Stimulated activated CD8-positive, alpha-beta memory T cell treated with anti-CD3 and anti-CD28 coated beads, Interleukin-4, amount 100 ng/mL, for 24 hours (primary cell): Measurements from ENCODE around the gene EXOSC9.
"Not testable (repeated sequence)": the region's sequence is repeated elsewhere in the genome, so short reads cannot be mapped to it uniquely, and the experiment has no call there.

ENCODE experiments used
- DNase-seq: peaks from one replicate; pipeline ENCODE4 v3.0.0-alpha.2; 2020; ENCODE audit warnings: low read depth

Gene EXOSC9, protein sequence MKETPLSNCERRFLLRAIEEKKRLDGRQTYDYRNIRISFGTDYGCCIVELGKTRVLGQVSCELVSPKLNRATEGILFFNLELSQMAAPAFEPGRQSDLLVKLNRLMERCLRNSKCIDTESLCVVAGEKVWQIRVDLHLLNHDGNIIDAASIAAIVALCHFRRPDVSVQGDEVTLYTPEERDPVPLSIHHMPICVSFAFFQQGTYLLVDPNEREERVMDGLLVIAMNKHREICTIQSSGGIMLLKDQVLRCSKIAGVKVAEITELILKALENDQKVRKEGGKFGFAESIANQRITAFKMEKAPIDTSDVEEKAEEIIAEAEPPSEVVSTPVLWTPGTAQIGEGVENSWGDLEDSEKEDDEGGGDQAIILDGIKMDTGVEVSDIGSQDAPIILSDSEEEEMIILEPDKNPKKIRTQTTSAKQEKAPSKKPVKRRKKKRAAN

DNA sequence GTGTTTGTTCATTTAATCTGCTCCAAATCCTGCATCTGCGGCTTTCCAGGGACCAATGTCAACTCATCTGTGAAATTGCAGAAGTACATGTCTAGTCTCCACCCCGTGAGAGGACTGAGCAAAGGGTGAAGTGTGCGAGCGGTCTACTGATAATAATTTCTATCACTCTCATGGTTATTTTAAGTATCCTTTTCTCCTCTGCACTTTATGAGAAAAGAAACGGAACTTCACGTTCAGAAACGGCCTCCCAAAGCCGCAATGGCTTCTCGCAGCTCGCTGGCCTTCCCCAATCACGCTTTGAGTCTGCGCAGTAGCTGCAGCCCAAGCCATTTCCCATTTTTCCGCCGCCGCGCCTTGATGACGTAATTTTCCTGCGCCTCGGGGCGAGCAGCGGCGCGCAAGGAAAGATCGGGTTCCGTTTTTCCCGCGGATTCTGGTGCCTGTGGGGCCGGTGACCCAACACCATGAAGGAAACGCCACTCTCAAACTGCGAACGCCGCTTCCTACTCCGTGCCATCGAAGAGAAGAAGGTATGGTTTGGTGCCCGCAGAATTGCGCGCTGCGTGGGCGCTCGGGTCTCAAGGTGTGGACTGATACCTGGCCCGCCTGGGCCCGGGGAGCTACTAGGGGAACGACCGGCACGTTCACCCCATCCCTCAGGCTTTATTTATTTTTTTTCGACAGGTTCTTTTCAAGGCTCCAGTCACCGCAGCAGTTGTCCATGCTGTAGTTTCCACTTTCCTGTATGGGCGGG lies at the start of gene EXOSC9:
TSS of gene EXOSC9 (plus strand) at position 363 of the 754 bp plus-strand sequence. CDS start at position 465, 102 bp downstream.
- DNase-seq = peak; percentile 89

- not testable (repeated sequence) for DNase-seq
These were observed 49.0 kb upstream of the EXOSC9 start for GRCh38 chr4:121752142-121752541.

DNA sequence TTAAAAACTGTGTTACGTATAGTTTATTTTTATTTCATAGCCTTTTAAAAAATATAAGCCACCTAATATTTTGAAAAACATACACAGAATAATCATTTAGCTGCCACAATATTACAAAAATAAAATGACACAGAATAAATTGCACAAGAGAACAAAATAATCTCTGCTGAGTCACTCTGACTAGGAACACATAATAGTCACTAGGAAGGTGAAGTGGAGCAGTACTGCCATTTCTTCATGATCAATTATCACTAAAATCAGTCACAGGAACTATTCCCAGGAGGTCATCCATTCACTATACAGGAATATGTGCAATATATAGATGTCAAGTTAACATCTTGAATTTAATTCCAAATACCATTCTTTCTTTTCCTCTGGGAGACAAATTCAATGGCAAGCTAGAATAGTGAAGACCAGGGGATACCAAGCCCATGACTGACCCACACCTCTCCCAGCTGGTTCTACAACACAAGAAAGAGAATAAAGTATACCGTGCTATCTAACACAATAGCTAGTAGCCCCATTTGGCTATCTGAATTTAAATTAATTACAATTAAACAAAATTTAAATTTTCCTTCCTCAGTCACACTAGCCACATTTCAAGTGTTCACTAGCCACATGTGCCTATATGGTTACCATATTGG lies 42.1 kb upstream of the EXOSC9 start:
- no peak for DNase-seq

- DNase-seq = no peak
These were observed 40.9 kb upstream of the EXOSC9 start for GRCh38 chr4:121760205-121760604.

GRCh38 chr4:121764303-121764701 lies 36.8 kb upstream of the EXOSC9 start:
- no peak for DNase-seq

DNA sequence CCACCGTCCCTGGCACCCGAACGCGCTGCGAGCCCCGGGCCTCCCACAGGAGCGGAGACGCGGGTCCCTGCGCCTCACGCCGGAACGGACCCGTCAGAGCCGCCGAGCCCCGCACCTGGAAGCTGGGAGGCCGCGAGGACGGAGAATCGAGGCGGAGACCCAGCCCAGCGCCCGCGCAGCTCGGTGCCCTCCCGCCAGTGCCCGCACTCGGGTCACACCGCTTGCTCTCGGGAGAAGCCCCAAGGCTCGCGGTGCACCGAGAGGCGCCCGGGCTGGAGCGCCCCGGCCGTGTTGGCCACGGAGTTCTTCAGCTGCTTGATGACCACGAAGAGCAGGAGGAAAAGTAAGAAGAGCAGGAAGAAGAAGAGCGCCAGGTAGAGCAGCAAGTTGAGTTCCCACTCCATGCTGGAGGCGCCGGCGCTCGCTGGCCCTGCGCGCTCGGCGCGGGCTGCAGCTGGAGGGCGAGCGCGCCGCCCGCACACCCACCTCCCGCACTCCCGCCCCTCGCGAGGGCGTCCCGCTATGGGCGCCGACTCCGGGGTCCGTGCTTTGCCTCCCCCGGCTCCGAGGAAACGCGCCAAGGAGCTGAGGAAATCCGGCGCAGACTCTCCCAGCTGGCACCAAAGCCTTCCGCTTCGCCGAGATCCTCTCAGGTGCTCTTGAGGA lies 36.3 kb upstream of the EXOSC9 start, which contains the start of gene SMIM43:
TSS of gene SMIM43 (minus strand) at position 463 of the 666 bp plus-strand sequence. CDS start at position 404, 59 bp downstream.
- DNase-seq = no peak

DNA sequence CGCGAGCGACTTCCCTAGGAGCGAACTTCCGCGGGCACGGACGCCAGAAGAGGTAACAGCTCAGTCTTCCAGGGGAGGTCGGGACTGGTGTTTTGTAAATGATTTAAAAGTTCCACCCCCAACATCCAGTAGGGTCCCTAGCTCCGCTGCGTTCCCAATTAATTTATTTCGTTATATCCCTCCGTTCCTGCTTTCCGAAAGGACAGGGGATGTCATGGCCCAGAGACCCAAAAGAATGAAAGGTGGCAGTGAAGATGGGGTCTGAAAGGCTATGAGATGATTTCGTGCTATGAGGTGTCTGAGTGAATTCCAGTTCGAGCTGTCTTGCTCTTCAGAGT lies 35.8 kb upstream of the EXOSC9 start:
- no peak for DNase-seq

DNA sequence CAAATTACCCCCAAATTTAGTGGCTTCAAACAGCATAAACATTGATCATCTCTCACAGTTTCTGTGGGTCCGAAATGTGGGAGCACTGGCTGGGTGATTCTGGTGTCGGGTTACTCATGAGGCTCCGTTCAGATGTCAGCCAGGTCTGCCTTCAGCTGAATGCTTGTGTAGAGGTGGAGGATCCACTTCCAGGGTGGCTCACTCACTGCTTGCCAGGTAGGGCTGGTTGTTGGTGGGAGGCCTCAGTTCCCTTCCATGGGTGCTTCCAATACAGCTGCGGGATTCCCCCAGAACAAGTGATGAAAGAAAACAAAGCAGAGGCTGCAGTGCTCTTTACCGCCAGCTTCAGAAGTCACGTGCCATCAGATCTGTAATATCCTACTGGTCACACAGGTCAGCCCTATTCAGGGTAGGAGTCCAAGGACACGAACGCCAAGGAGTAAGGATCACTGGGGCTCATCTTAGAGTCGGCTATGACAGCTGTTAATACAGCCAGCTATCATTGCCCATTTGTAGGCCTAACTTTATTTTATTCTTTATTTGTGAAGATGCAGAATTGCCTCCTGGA lies 35.1 kb upstream of the EXOSC9 start:
- no peak for DNase-seq

GRCh38 chr4:121767166-121767565 lies 34.0 kb upstream of the EXOSC9 start:
- no peak for DNase-seq

GRCh38 chr4:121769341-121769740 lies 31.8 kb upstream of the EXOSC9 start:
- no peak for DNase-seq

- DNase-seq = no peak
These were observed 29.3 kb upstream of the EXOSC9 start for GRCh38 chr4:121771869-121772268.

GRCh38 chr4:121773883-121774282 lies 27.2 kb upstream of the EXOSC9 start:
- no peak for DNase-seq

GRCh38 chr4:121776610-121777401 lies 24.3 kb upstream of the EXOSC9 start:
- DNase-seq = no peak

- no peak for DNase-seq
These were observed 23.5 kb upstream of the EXOSC9 start for GRCh38 chr4:121777625-121778024.

- no peak for DNase-seq
These were observed 22.0 kb upstream of the EXOSC9 start for GRCh38 chr4:121778991-121779628.

- DNase-seq = no peak
These were observed 17.9 kb upstream of the EXOSC9 start for GRCh38 chr4:121783210-121783609.

DNA sequence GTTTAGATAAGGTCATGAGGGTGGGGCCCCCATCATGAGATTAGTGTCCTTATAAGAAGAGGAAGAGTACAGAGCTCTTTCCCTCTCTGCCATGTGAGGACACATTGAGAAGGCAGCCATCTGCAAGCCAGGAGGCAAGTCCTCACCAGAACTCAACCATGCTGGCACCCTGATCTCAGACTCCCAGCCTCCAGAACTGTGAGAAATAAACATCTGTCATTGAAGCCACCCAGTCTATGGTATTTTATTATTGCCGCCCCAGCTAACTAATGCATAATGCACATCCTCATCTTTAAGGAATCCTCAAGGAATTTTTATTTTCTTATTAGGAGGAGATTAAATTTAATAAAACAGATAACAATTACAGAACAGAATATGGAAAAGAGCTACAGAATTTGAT lies 16.7 kb upstream of the EXOSC9 start:
- no peak for DNase-seq

- DNase-seq = no peak
These were observed 16.1 kb upstream of the EXOSC9 start for GRCh38 chr4:121784975-121785374.

GRCh38 chr4:121785479-121785878 lies 15.6 kb upstream of the EXOSC9 start:
- DNase-seq = no peak

DNA sequence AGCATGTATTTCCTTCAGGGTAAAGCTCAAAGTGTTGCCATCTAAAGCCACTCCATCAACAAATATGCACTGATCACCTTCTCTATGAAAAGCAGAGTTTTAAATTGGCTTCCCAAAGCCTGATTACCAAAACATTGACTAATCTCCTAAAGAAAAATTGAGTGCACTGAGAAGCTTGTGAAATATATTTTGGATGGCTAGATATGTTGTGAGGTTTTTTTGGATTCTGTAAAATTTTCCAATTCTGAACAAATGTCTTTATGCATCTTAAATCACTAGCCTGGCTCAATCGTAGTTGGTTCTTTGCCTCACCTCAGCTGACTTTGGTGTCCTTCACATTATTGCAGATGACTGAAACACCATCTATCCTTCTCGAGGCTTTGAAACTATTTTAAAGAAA lies 14.9 kb upstream of the EXOSC9 start:
- DNase-seq = no peak

DNA sequence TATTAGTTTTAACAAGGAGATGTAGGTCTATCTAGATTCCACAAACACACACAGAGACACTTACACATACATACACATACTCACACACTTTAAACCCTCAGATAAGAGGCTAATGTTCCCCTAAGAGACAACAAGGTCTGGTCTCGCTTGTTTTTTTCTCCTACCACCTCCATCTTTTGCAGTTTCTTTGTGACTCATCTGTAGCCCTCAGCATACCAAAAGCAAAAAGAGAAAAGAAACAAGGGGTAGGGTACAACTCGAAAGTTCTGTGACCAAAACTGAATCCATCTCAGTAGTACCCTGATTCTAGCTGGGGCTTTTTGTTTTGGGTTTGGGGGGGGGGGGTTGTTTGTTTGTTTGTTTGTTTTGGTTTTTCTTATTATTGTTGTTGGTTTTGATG lies 12.2 kb upstream of the EXOSC9 start:
- no peak for DNase-seq
